Cardiac muscle cell (in vitro differentiated cells and primary cell): ENCODE data around the gene ARMC8. TPM values are rescaled to one million over a fixed set of nuclear protein-coding genes. Genes with fewer than 3 reads are reported as not detected.
A peak's percentile ranks its signal among the peaks of the same experiment; 100 is the strongest.

ENCODE experiments used
- DNase-seq, 2 donors: peaks; one replicate each; pipeline versions ENCODE4 v3.0.0 to v3.0.0-alpha.2; 2010 to 2017; ENCODE audit warnings: low read depth in 1 of 2, low spot score in 1 of 2
- H3K27ac ChIP-seq: fragments of 200-600 bp; sonication (generic); 2 replicates; pipeline ENCODE4 v1.5.1; 2016
- H3K27me3 ChIP-seq: fragments of 200-600 bp; sonication (generic); 2 replicates; pipeline ENCODE4 v1.6.0; 2016; ENCODE audit warnings: control low read depth
- H3K36me3 ChIP-seq: fragments of 200-600 bp; sonication (generic); 2 replicates; pipeline ENCODE4 v1.5.1; 2016; ENCODE audit warnings: control low read depth
- H3K4me1 ChIP-seq: fragments of 200-600 bp; sonication (generic); 2 replicates; pipeline ENCODE4 v1.8.1; 2017; ENCODE audit warnings: low read depth, mild to moderate bottlenecking, mixed run types
- H3K4me3 ChIP-seq: fragments of 200-600 bp; sonication (generic); 2 replicates; pipeline ENCODE4 v1.5.1; 2016; ENCODE audit warnings: mild to moderate bottlenecking
- H3K9me3 ChIP-seq: fragments of 200-600 bp; sonication (generic); 2 replicates; pipeline ENCODE4 v1.5.1; 2017; ENCODE audit warnings: low read depth, mild to moderate bottlenecking, control low read depth
- CTCF ChIP-seq: IDR thresholded peaks from 2 replicates; pipeline ENCODE4 v1.5.1; 2012; ENCODE audit warnings: low read depth, mild to moderate bottlenecking, low read length
- polyA plus RNA-seq: library from polyadenylated mRNA; unstranded; fragments of >200 nt; fragmentation: Nextera tagmentation; extraction: Ambion mirVana; gene quantifications from 2 replicates; pipeline ENCODE4 v1.2.1, GENCODE V29; 2016
- total RNA-seq: library from RNA; depleted of rRNA; stranded (reverse); fragments of >200 nt; gene quantifications from 2 replicates; pipeline ENCODE4 v1.2.3, GENCODE V29; 2016

ARMC8 gene
- total and polyA plus RNA-seq, 2 experiments from 2014 or later = 33.9 to 34.5 TPM

GRCh38 chr3:138222131-138222941 lies 35.2 kb downstream of the ARMC8 start:
- TF ChIP-seq CTCF = no peak
- H3K4me1 ChIP-seq = no peaks in the 10 kb centered on the region
- H3K4me3 ChIP-seq = no peak overlapping the region
- peaks cover 37% of the 10 kb centered on the region for H3K36me3 ChIP-seq
- no peaks in the 10 kb centered on the region for H3K9me3 ChIP-seq
- DNase-seq = no peak
- H3K27ac ChIP-seq = no peak overlapping the region
- H3K27me3 ChIP-seq = no peaks in the 10 kb centered on the region

GRCh38 chr3:138222942-138223287 lies 35.8 kb downstream of the ARMC8 start:
- no peak for DNase-seq
- H3K27me3 ChIP-seq = no peaks in the 10 kb centered on the region
- no peak overlapping the region for H3K27ac ChIP-seq
- no peak for TF ChIP-seq CTCF
- H3K36me3 ChIP-seq = peaks cover 37% of the 10 kb centered on the region
- no peak overlapping the region for H3K4me3 ChIP-seq
- no peaks in the 10 kb centered on the region for H3K9me3 ChIP-seq
- no peaks in the 10 kb centered on the region for H3K4me1 ChIP-seq

- Histone ChIP-seq H3K4me3 (no peak overlapping the region), H3K36me3 (peaks cover 58% of the 10 kb centered on the region), H3K9me3 (no peaks in the 10 kb centered on the region), H3K4me1 (peaks cover 3% of the 10 kb centered on the region), H3K27ac (no peak overlapping the region), H3K27me3 (no peaks in the 10 kb centered on the region)
- peak in 1 of 2 donors; percentile 76 for DNase-seq
- TF ChIP-seq CTCF = no peak
Observed at GRCh38 chr3:138227650-138228049, 40.5 kb downstream of the ARMC8 start.

- Histone ChIP-seq H3K27me3 (no peaks in the 10 kb centered on the region), H3K4me3 (no peak overlapping the region), H3K36me3 (peaks cover 42% of the 10 kb centered on the region), H3K9me3 (no peaks in the 10 kb centered on the region), H3K4me1 (peaks cover 6% of the 10 kb centered on the region), H3K27ac (no peak overlapping the region)
- no peak for DNase-seq
- TF ChIP-seq CTCF = no peak
Observed at GRCh38 chr3:138230525-138230924, 43.4 kb downstream of the ARMC8 start.

- Histone ChIP-seq H3K27me3 (no peaks in the 10 kb centered on the region), H3K4me3 (no peak overlapping the region), H3K4me1 (peaks cover 6% of the 10 kb centered on the region), H3K27ac (no peak overlapping the region), H3K9me3 (no peaks in the 10 kb centered on the region), H3K36me3 (peaks cover 44% of the 10 kb centered on the region)
- no peak for DNase-seq
- no peak for TF ChIP-seq CTCF
Observed at GRCh38 chr3:138232705-138233364, 45.7 kb downstream of the ARMC8 start.
